ENCODE measurements around the gene XPR1.
"Not testable (repeated sequence)": the region's sequence is repeated elsewhere in the genome, so short reads cannot be mapped to it uniquely, and the experiment has no call there.

Gene XPR1

GRCh38 chr1:180644526-180645192 lies 12.8 kb downstream of the XPR1 start:
- DNase-seq (ENCODE audit: low read depth in 2 of 2), result no peak

- not testable (repeated sequence) for DNase-seq (ENCODE audit: low read depth in 2 of 2)
Measured at GRCh38 chr1:180645261-180645660, 13.4 kb downstream of the XPR1 start.

- DNase-seq (ENCODE audit: low read depth in 2 of 2), result no peak
Measured at GRCh38 chr1:180646093-180646492, 14.3 kb downstream of the XPR1 start.

- no peak for DNase-seq (ENCODE audit: low read depth in 2 of 2)
Measured at GRCh38 chr1:180646547-180646946, 14.7 kb downstream of the XPR1 start.

GRCh38 chr1:180652792-180653191 lies 21.0 kb downstream of the XPR1 start:
- DNase-seq (ENCODE audit: low read depth in 2 of 2), result no peak

- DNase-seq (ENCODE audit: low read depth in 2 of 2), result no peak
Measured at GRCh38 chr1:180662709-180663108, 30.9 kb downstream of the XPR1 start.

GRCh38 chr1:180670681-180671080 lies 38.9 kb downstream of the XPR1 start:
- no peak for DNase-seq (ENCODE audit: low read depth in 2 of 2)

- DNase-seq (ENCODE audit: low read depth in 2 of 2), result no peak
Measured at GRCh38 chr1:180672105-180672504, 40.3 kb downstream of the XPR1 start.

- DNase-seq (ENCODE audit: low read depth in 2 of 2), result no peak
Measured at GRCh38 chr1:180672505-180672904, 40.7 kb downstream of the XPR1 start.

- DNase-seq (ENCODE audit: low read depth in 2 of 2), result no peak
Measured at GRCh38 chr1:180674603-180675530, 43.0 kb downstream of the XPR1 start.

- no peak for DNase-seq (ENCODE audit: low read depth in 2 of 2)
Measured at GRCh38 chr1:180675586-180675985, 43.8 kb downstream of the XPR1 start.

- DNase-seq (ENCODE audit: low read depth in 2 of 2), result no peak
Measured at GRCh38 chr1:180680558-180681144, 48.8 kb downstream of the XPR1 start.

GRCh38 chr1:180683117-180683516 lies 51.3 kb downstream of the XPR1 start:
- DNase-seq (ENCODE audit: low read depth in 2 of 2), result not testable (repeated sequence)

GRCh38 chr1:180691322-180691913 lies 59.6 kb downstream of the XPR1 start:
- no peak for DNase-seq (ENCODE audit: low read depth in 2 of 2)

GRCh38 chr1:180693564-180694244 lies 61.9 kb downstream of the XPR1 start:
- no peak for DNase-seq (ENCODE audit: low read depth in 2 of 2)

GRCh38 chr1:180695282-180695681 lies 63.5 kb downstream of the XPR1 start:
- no peak for DNase-seq (ENCODE audit: low read depth in 2 of 2)

- no peak for DNase-seq (ENCODE audit: low read depth in 2 of 2)
Measured at GRCh38 chr1:180696361-180696760, 64.5 kb downstream of the XPR1 start.

- DNase-seq (ENCODE audit: low read depth in 2 of 2), result no peak
Measured at GRCh38 chr1:180698580-180698979, 66.8 kb downstream of the XPR1 start.

- not testable (repeated sequence) for DNase-seq (ENCODE audit: low read depth in 2 of 2)
Measured at GRCh38 chr1:180702376-180702775, 70.6 kb downstream of the XPR1 start.

- not testable (repeated sequence) for DNase-seq (ENCODE audit: low read depth in 2 of 2)
Measured at GRCh38 chr1:180710746-180711145, 78.9 kb downstream of the XPR1 start.

- not testable (repeated sequence) for DNase-seq (ENCODE audit: low read depth in 2 of 2)
Measured at GRCh38 chr1:180711260-180711659, 79.4 kb downstream of the XPR1 start.

GRCh38 chr1:180720753-180721152 lies 88.9 kb downstream of the XPR1 start:
- no peak for DNase-seq (ENCODE audit: low read depth in 2 of 2)
